ENCODE results near the gene SNPH.
"Not testable (repeated sequence)": the region's sequence is repeated elsewhere in the genome, so short reads cannot be mapped to it uniquely, and the experiment has no call there.

Gene SNPH

GRCh38 chr20:1341561-1342265 lies 75.6 kb downstream of the SNPH start:
- DNase-seq: no peak

DNA sequence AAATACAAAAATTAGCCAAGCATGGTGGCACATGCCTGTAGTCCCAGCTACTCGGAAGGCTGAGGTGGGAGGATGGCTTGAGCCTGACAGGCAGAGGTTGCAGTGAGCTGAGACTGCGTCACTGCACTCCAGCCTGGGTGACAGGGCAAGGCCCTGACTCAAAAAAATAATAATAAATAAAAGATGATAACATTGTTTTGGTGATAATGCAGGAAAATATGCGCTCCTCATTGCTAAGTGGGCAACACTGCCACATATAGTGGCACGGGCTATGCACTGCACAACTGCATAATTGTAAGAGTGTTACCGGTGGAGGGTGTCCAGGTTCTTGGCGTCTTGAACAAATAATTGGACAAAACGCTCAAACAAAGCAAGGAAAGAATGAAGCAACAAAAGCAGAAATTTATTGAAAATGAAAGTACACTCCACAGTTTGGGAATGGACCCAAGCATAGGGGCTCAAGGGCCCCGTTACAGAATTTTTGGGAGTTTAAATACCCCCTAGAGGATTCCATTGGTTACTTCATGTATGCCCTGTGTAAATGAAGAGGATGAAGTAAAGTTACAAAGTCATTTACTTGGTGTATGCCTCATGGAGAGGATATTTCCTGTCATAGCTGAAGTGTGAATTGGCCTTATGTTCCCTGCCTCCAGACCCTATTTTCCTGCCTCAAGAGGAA lies 77.5 kb downstream of the SNPH start:
- DNase-seq: not testable (repeated sequence)

DNA sequence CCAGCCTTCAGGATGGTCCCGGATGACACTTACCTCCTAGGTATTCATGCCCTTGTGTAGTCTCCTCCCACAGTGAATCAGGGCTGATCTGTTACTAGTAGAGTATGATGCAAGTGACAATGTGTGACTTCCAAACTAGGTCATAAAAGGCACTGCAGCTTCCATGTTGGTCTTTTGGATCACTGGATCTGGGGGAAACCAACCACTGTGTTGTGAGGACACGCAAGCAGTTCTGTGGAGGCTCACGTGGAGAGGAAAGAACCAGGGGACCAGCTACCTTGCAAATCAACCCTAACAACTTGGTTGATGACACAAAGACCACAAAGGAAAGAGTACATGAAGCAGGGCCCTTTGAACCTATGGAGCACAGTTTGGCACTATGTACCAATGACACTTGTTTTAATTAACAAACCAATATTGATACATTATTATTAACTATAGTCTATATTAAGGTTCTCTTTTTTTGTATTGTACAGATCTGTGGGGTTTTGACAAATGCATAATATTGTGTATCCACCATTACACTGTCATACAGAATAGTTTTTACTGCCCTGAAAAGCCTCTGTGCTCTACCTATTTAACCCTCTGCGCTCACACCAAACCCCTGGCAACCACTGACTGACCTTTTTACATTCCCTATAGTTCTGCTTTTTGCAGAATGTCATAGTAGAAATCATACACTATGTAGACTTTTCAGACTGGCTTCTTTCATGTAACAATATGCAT lies 79.1 kb downstream of the SNPH start:
- no peak for DNase-seq

DNA sequence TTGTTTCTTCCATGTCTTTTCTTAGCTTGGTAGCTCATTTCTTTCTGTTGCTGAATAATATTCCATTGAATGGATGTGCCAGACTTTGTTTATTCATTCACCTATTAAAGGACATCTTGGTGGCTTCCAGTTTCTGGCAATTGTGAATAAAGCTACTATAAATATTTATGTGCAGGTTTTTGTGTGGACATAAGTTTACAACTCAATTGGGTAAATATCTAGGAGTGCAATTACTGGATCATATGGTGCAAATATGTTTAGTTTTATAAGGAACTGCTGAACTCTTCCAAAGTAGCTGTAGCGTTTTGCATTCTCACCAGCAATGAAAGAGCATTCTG lies 79.6 kb downstream of the SNPH start:
- no peak for DNase-seq

GRCh38 chr20:1346315-1346969 lies 80.3 kb downstream of the SNPH start:
- DNase-seq: no peak

DNA sequence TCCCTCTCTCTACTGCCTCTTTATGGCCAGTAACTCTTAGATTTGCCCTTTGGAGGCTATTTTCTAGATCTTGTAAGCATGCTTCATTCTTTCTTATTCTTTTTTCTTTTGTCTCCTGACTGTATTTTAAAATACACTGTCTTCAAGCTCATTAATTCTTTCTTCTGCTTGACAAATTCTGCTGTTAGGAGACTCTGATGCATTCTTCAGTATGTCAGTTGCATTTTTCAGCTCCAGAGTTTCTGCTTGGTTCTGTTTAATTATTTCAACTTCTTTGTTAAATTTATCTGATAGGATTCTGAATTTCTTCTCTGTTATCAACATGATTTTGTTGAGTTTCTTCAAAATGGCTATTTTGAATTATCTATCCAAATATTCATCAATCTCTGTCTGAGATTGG lies 87.9 kb downstream of the SNPH start:
- DNase-seq: no peak

GRCh38 chr20:1357921-1358671 lies 92.0 kb downstream of the SNPH start:
- DNase-seq: peak; percentile 38

Measured in activated naive CD4-positive, alpha-beta T cell treated with Interleukin-2 at 50 U/mL for 16 hours (primary cell).